DOHH2 (cell line): ENCODE results near the gene CAPZA3.

ENCODE experiments used
- H3F3A ChIP-seq: fragments of 200-600 bp; sonication (generic), shearing (Covaris generic); 2 replicates; pipeline ENCODE4 v1.6.0; 2016; ENCODE audit warnings: antibody characterized with exemption, mild to moderate bottlenecking; ENCODE audit not compliant: control insufficient read depth, insufficient read depth
- H3K27ac ChIP-seq: fragments of 200-600 bp; sonication (generic); 2 replicates; pipeline ENCODE4 v1.5.1; 2014; ENCODE audit warnings: low read depth, mild to moderate bottlenecking, low read length, moderate library complexity
- H3K27me3 ChIP-seq: fragments of 200-600 bp; sonication (generic); 2 replicates; pipeline ENCODE4 v1.6.1; 2014; ENCODE audit warnings: mild to moderate bottlenecking, low read length, mixed read lengths; ENCODE audit not compliant: control insufficient read depth
- H3K36me3 ChIP-seq: fragments of 200-600 bp; sonication (generic); 2 replicates; pipeline ENCODE4 v1.6.1; 2014; ENCODE audit warnings: mild to moderate bottlenecking, low read length, moderate library complexity, mixed read lengths; ENCODE audit not compliant: control insufficient read depth
- H3K4me1 ChIP-seq: fragments of 200-600 bp; sonication (generic); 2 replicates; pipeline ENCODE4 v1.6.1; 2014; ENCODE audit warnings: mild to moderate bottlenecking, low read length, mixed read lengths; ENCODE audit not compliant: control insufficient read depth
- H3K4me2 ChIP-seq: fragments of 200-600 bp; sonication (generic); 2 replicates; pipeline ENCODE4 v1.6.0; 2014; ENCODE audit warnings: mild to moderate bottlenecking, low read length, moderate library complexity
- H3K4me3 ChIP-seq: fragments of 200-600 bp; sonication (generic); 2 replicates; pipeline ENCODE4 v1.5.1; 2014; ENCODE audit warnings: mild to moderate bottlenecking, low read length, mixed read lengths
- H3K79me2 ChIP-seq: fragments of 200-600 bp; sonication (generic); 2 replicates; pipeline ENCODE4 v1.6.1; 2014; ENCODE audit warnings: mild to moderate bottlenecking, low read length, mixed read lengths; ENCODE audit not compliant: control insufficient read depth
- H3K9me2 ChIP-seq: fragments of 200-600 bp; sonication (generic); replicated peaks from 2 replicates; pipeline ENCODE4 v1.6.1; 2014; ENCODE audit warnings: mild to moderate bottlenecking, low read length, mixed read lengths; ENCODE audit not compliant: control insufficient read depth
- H3K9me3 ChIP-seq: fragments of 200-600 bp; sonication (generic); 2 replicates; pipeline ENCODE4 v1.6.1; 2014; ENCODE audit warnings: antibody characterized with exemption, low read length, mixed read lengths; ENCODE audit not compliant: control insufficient read depth, insufficient read depth
- H4K20me1 ChIP-seq: fragments of 200-600 bp; sonication (generic); 2 replicates; pipeline ENCODE4 v1.6.0; 2014; ENCODE audit warnings: low read depth, mild to moderate bottlenecking, antibody characterized with exemption, low read length, moderate library complexity; ENCODE audit not compliant: control insufficient read depth, insufficient read depth
- EZH2phosphoT487 ChIP-seq: fragments of 200-600 bp; sonication (generic); IDR thresholded peaks from 2 replicates; pipeline ENCODE4 v1.6.1; 2017; ENCODE audit warnings: borderline replicate concordance, mild to moderate bottlenecking, antibody characterized with exemption, low read length, moderate library complexity, mixed read lengths
- TF ChIP-seq, protein P1 (sequence below): fragments of 200-600 bp; sonication (generic); IDR thresholded peaks from one replicate; pipeline ENCODE4 v1.5.1; 2014; ENCODE audit warnings: antibody characterized with exemption, mild to moderate bottlenecking, low read depth, low read length; ENCODE audit not compliant: poor library complexity, severe bottlenecking

Gene CAPZA3

DNA sequence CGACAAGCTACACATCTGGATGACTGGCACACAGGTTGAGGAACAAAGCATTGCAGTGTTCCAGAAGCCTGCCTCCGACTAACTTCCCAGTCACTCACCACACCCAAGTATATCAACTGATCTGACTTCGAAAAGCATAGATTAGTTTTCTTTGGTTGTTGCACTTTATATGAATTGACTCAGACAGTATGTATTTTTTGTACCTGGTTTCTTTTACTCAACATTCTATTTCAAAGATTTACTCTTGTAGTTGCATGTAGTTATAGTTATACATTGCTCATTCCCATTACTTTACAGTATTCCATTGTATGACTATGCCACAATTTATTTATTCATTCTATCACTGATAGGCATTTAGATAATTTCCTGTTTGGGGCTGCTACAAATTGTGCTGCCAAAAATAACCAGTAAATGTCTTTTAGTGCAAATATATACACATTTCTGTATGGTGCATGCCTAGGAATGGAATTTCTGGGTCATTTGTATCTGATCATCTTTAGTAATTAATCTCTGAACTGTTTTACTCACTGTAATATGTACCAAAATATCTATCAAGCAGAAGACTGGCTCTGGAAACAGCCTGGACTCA, 17.9 kb upstream of the CAPZA3 start:
- Histone ChIP-seq H3K4me3 (no peak overlapping the region), H3K4me2 (no peak overlapping the region), H3K9me2 (no peaks in the 10 kb centered on the region), H3K4me1 (no peaks in the 10 kb centered on the region), H3K27me3 (no peaks in the 10 kb centered on the region), H3K79me2 (no peaks in the 10 kb centered on the region), H3K9me3 (no peaks in the 10 kb centered on the region), H3K27ac (no peak overlapping the region), H3F3A (no peaks in the 10 kb centered on the region), H3K36me3 (no peaks in the 10 kb centered on the region), H4K20me1 (no peaks in the 10 kb centered on the region)
- TF ChIP-seq, protein P1, sequence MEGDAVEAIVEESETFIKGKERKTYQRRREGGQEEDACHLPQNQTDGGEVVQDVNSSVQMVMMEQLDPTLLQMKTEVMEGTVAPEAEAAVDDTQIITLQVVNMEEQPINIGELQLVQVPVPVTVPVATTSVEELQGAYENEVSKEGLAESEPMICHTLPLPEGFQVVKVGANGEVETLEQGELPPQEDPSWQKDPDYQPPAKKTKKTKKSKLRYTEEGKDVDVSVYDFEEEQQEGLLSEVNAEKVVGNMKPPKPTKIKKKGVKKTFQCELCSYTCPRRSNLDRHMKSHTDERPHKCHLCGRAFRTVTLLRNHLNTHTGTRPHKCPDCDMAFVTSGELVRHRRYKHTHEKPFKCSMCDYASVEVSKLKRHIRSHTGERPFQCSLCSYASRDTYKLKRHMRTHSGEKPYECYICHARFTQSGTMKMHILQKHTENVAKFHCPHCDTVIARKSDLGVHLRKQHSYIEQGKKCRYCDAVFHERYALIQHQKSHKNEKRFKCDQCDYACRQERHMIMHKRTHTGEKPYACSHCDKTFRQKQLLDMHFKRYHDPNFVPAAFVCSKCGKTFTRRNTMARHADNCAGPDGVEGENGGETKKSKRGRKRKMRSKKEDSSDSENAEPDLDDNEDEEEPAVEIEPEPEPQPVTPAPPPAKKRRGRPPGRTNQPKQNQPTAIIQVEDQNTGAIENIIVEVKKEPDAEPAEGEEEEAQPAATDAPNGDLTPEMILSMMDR: no peak
- TF ChIP-seq EZH2phosphoT487: no peak

- Histone ChIP-seq H3K9me2 (no peaks in the 10 kb centered on the region), H3F3A (no peaks in the 10 kb centered on the region), H3K36me3 (no peaks in the 10 kb centered on the region), H3K4me3 (no peak overlapping the region), H4K20me1 (no peaks in the 10 kb centered on the region), H3K4me1 (no peaks in the 10 kb centered on the region), H3K9me3 (no peaks in the 10 kb centered on the region), H3K4me2 (no peak overlapping the region), H3K27me3 (no peaks in the 10 kb centered on the region), H3K27ac (no peak overlapping the region), H3K79me2 (no peaks in the 10 kb centered on the region)
- no peak for TF ChIP-seq EZH2phosphoT487
- TF ChIP-seq, protein P1: no peak
Measured at GRCh38 chr12:18720690-18721089, 17.2 kb upstream of the CAPZA3 start.

GRCh38 chr12:18721452-18721851, 16.5 kb upstream of the CAPZA3 start:
- H3K4me3 ChIP-seq: no peak overlapping the region
- no peak for TF ChIP-seq EZH2phosphoT487
- TF ChIP-seq, protein P1: no peak
- no peaks in the 10 kb centered on the region for H3K27me3 ChIP-seq
- H3K27ac ChIP-seq: no peak overlapping the region
- no peaks in the 10 kb centered on the region for H3K79me2 ChIP-seq
- no peaks in the 10 kb centered on the region for H3K9me2 ChIP-seq
- no peaks in the 10 kb centered on the region for H3K4me1 ChIP-seq
- no peaks in the 10 kb centered on the region for H4K20me1 ChIP-seq
- no peaks in the 10 kb centered on the region for H3F3A ChIP-seq
- H3K36me3 ChIP-seq: no peaks in the 10 kb centered on the region
- no peaks in the 10 kb centered on the region for H3K9me3 ChIP-seq
- H3K4me2 ChIP-seq: no peak overlapping the region
